Left lung (tissue), 10 donors: ENCODE results near the gene MAST2. TPM values are rescaled to one million over a fixed set of nuclear protein-coding genes. Genes with fewer than 3 reads are reported as not detected.

ENCODE experiments used
- ATAC-seq: fragments of 200-7000 bp; cut with Tn5 transposase; one replicate; pipeline ENCODE4 v1.9.1; 2020; ENCODE audit warnings: moderate library complexity
- DNase-seq, 4 donors: peaks; one replicate each; pipeline ENCODE4 v3.0.0-alpha.2; 2013 to 2020
- H3K27ac ChIP-seq, 2 donors: fragments of 200-600 bp; sonication (generic) in 1 of 2; one replicate each; pipeline versions ENCODE4 v1.5.0 to v1.8.0; 2020 to 2021
- H3K27me3 ChIP-seq, 2 donors: fragments of 200-600 bp; sonication (generic) in 1 of 2; one replicate each; pipeline versions ENCODE4 v1.5.0 to v1.8.0; 2020 to 2021
- H3K36me3 ChIP-seq, 2 donors: fragments of 200-600 bp; sonication (generic) in 1 of 2; one replicate each; pipeline versions ENCODE4 v1.5.0 to v1.8.0; 2020 to 2021
- H3K4me1 ChIP-seq, 2 donors: fragments of 200-600 bp; one replicate each; pipeline ENCODE4 v1.8.0; 2021
- H3K4me3 ChIP-seq, 2 donors: fragments of 200-600 bp; sonication (generic) in 1 of 2; one replicate each; pipeline versions ENCODE4 v1.5.0 to v1.8.0; 2020 to 2021; ENCODE audit warnings: mild to moderate bottlenecking in 1 of 2
- H3K9me3 ChIP-seq, 2 donors: fragments of 200-600 bp; sonication (generic) in 1 of 2; one replicate each; pipeline versions ENCODE4 v1.5.0 to v1.8.0; 2020 to 2021
- intact Hi-C, 2 donors: fragments of 100-400 bp; cut with DNase I; formaldehyde crosslinking; loops; one replicate each; pipeline versions ENCODE4 v1.11.2 to v1.14.2; 2022
- polyA plus RNA-seq, 6 donors: library from polyadenylated mRNA; unstranded; fragments of 120-200 nt; gene quantifications; one replicate each; pipeline ENCODE4 v1.2.1, GENCODE V29; 2013; ENCODE audit not compliant: insufficient read length in 6 of 6
- total RNA-seq, 2 donors: library from RNA; stranded (reverse); fragmentation: NEBNext Ultra II Directional; extraction: Animal tissue kit (Norgen Biotek cat#: 25700); gene quantifications; one replicate each; pipeline ENCODE4 v1.2.1, GENCODE V29; 2021
- TF ChIP-seq, protein P1 (sequence below), 2 donors: fragments of 200-600 bp; sonication (generic) in 1 of 2; IDR thresholded peaks; one replicate each; pipeline versions ENCODE4 v1.5.0 to v1.8.0; 2021; ENCODE audit warnings: antibody characterized with exemption in 2 of 2
- donor health status: DM: no; HTN: yes; CAD: no.
- donor health status: DM: no; HTN: no; CAD: no.

The MAST2 gene
- total and polyA plus RNA-seq, 8 donors = 27.3 to 74.4 (median 64.9) TPM

DNA sequence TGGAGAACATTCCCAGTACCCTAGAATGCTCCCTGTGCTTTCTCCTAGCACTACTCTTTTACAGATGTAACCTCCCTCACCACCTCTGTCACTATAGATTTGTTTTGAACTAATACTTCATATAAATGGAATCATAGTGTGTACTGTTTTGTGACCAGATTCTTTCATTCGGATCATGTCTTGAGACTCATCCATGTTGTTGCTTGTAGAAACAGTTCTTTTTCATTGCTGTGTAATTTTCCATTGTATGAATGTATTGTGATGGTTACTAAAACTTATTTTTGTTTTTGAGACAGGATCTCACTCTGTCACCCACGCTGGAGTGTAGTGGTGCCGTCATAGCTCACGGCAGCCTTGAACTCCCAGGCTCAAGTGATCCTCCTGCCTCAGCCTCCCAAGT, 2.7 kb downstream of the MAST2 start:
- Histone ChIP-seq H3K36me3 (peaks cover 0 to 15% of the 10 kb centered on the region in 2 donors), H3K27ac (no peak overlapping the region), H3K27me3 (no peaks in the 10 kb centered on the region), H3K4me1 (peaks cover 14 to 27% of the 10 kb centered on the region in 2 donors), H3K9me3 (no peaks in the 10 kb centered on the region), H3K4me3 (no peak overlapping the region)
- intact Hi-C loops = no loop called here
- TF ChIP-seq, protein P1, sequence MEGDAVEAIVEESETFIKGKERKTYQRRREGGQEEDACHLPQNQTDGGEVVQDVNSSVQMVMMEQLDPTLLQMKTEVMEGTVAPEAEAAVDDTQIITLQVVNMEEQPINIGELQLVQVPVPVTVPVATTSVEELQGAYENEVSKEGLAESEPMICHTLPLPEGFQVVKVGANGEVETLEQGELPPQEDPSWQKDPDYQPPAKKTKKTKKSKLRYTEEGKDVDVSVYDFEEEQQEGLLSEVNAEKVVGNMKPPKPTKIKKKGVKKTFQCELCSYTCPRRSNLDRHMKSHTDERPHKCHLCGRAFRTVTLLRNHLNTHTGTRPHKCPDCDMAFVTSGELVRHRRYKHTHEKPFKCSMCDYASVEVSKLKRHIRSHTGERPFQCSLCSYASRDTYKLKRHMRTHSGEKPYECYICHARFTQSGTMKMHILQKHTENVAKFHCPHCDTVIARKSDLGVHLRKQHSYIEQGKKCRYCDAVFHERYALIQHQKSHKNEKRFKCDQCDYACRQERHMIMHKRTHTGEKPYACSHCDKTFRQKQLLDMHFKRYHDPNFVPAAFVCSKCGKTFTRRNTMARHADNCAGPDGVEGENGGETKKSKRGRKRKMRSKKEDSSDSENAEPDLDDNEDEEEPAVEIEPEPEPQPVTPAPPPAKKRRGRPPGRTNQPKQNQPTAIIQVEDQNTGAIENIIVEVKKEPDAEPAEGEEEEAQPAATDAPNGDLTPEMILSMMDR (IDR thresholded peaks at IDR 0.05) = no peak
- DNase-seq (no peak), ATAC-seq (no peak)

DNA sequence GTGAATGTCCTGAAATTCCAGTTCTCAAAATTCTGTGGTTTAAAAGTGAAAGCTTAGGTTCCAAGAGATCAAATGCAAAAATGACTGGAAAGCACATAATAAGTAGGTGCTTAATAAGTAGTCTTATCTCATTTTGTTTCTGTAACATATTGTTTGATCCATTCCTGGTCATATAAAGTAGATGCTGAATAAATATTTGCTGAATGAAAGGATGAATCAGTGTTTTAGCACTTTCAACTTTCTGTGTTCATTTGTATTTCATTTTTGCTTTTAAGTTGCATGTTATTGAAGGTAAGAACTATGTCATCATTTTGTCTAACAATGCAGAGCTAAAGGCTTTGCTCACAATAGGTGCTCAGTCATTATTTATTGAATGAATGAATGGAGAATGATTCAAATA, 6.3 kb downstream of the MAST2 start:
- peaks cover 0 to 34% of the 10 kb centered on the region in 2 donors for H3K36me3 ChIP-seq
- H3K9me3 ChIP-seq = no peaks in the 10 kb centered on the region
- peaks cover 2 to 6% of the 10 kb centered on the region in 2 donors for H3K4me1 ChIP-seq
- no peak overlapping the region for H3K27ac ChIP-seq
- DNase-seq = no peak
- intact Hi-C loops = no loop called here
- no peak for ATAC-seq
- TF ChIP-seq, protein P1 (IDR thresholded peaks at IDR 0.05) = no peak
- H3K4me3 ChIP-seq = no peak overlapping the region
- no peaks in the 10 kb centered on the region for H3K27me3 ChIP-seq

DNA sequence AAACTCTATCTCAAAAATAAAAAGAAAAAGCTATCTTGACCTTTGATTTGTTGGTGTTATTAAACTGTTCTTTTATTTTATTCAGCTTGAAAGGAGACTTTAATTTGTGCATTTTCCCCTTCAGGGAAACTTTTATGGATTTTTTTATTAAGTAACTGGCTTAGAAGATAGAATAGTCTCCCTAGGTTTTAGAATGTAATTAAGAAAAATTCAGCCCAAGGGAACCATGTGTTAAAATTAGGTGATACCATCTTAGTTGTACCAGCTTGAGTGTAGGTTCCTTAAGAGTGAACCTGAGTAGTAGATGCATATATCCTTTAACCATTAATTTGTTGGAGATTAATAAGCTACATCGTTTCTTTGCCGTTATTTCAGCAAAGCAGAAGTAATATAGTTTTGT, 11.4 kb downstream of the MAST2 start:
- H3K9me3 ChIP-seq = peaks cover 0 to 4% of the 10 kb centered on the region in 2 donors
- H3K4me1 ChIP-seq = no peaks in the 10 kb centered on the region
- no peak overlapping the region for H3K27ac ChIP-seq
- DNase-seq (no peak), ATAC-seq (no peak)
- H3K36me3 ChIP-seq = peaks cover 0 to 19% of the 10 kb centered on the region in 2 donors
- TF ChIP-seq, protein P1 (IDR thresholded peaks at IDR 0.05) = no peak
- H3K27me3 ChIP-seq = no peaks in the 10 kb centered on the region
- no peak overlapping the region for H3K4me3 ChIP-seq
- intact Hi-C loops = no loop called here

DNA sequence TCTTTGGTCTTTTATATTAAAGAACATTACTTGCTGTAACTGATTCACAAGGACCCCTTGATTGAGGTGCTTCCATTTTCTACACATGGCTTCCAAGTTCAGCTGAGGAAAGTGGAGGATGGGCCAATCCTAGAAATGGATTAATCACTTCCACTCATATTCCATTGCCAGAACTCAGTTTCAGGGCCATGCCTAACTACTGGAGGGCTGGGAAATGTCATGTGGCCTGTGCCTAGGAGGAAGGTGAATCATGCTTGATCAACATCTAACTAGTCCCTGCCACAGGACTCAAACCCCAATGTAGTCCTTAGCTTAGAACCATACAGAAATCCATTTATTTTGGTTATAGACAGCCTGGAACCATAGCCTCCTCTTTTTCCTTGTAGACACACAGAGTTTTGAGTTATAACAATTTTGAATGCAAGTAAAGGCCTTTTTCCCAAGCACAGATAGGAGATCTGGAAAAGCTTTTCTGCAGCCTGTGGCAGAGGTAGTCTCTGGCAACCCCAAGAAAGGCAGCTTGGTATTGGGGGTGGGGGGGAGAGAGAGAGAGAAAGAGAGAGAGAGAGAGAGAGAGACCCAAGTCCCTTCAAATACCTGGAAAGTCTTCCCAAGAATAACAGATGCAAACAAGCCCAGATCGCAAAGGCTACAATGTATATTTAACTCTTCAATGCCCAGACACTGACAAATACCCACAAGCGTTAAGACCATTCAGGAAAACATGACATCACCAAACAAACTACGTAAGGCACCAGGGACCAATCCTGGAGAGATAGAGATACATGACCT, 12.5 kb downstream of the MAST2 start:
- ATAC-seq = no peak
- Histone ChIP-seq H3K4me3 (no peak overlapping the region), H3K27me3 (no peaks in the 10 kb centered on the region), H3K4me1 (no peaks in the 10 kb centered on the region), H3K27ac (no peak overlapping the region), H3K9me3 (peaks cover 0 to 4% of the 10 kb centered on the region in 2 donors), H3K36me3 (peaks cover 0 to 19% of the 10 kb centered on the region in 2 donors)
- TF ChIP-seq, protein P1 (IDR thresholded peaks at IDR 0.05) = no peak
- intact Hi-C loops = no loop called here
- no peak for DNase-seq

DNA sequence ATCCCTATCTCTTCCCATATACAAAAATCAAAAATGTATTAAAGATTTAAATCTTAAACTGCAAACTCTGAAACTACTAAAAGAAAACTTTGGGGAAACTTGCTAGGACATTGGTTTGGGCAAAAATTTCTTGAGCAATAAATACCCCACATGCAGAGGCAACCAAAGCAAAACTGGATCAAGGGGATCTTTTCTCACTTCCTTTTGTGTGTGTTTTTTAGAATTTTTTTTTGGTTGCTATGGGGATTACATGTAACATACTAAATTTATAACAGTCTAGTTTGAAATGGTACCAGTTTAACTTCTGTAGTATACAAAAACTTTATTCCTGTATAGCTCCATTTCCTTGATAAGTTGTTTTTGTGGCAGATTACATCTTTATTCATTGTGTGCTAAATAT, 16.8 kb downstream of the MAST2 start:
- intact Hi-C loops = no loop called here
- TF ChIP-seq, protein P1 (IDR thresholded peaks at IDR 0.05) = no peak
- ATAC-seq = no peak

More for the DNA sequence above, 16.8 kb downstream of the MAST2 start:
- Histone ChIP-seq H3K27ac (no peak overlapping the region), H3K9me3 (peaks cover 0 to 4% of the 10 kb centered on the region in 2 donors), H3K4me3 (no peak overlapping the region), H3K36me3 (peaks cover 0 to 10% of the 10 kb centered on the region in 2 donors), H3K27me3 (no peaks in the 10 kb centered on the region), H3K4me1 (no peaks in the 10 kb centered on the region)
- DNase-seq = no peak
